MM.1S (cell line): ENCODE results near the gene ITGB2.

Experiments used
- DNase-seq: peaks from one replicate; pipeline ENCODE4 v3.0.0-alpha.2; 2015
- H2AFZ ChIP-seq: fragments of 300-600 bp; sonication (generic); 2 replicates; pipeline ENCODE4 v1.6.0; 2016; ENCODE audit warnings: antibody characterized with exemption, low read length
- H3F3A ChIP-seq: fragments of 300-600 bp; sonication (generic); 2 replicates; pipeline ENCODE4 v1.6.1; 2016; ENCODE audit warnings: mild to moderate bottlenecking, antibody characterized with exemption, low read length, moderate library complexity, mixed read lengths; ENCODE audit not compliant: insufficient read depth
- H3K27ac ChIP-seq: fragments of 300-600 bp; sonication (generic); 2 replicates; pipeline ENCODE4 v1.5.1; 2016; ENCODE audit warnings: mild to moderate bottlenecking, low read length
- H3K27me3 ChIP-seq: fragments of 300-600 bp; sonication (generic); replicated peaks from 2 replicates; pipeline ENCODE4 v1.6.0; 2016; ENCODE audit warnings: low read length; ENCODE audit not compliant: insufficient read depth
- H3K36me3 ChIP-seq: fragments of 300-600 bp; sonication (generic); replicated peaks from 2 replicates; pipeline ENCODE4 v1.6.1; 2016; ENCODE audit warnings: mild to moderate bottlenecking, low read length, mixed read lengths; ENCODE audit not compliant: insufficient read depth
- H3K4me1 ChIP-seq: fragments of 300-600 bp; sonication (generic); 2 replicates; pipeline ENCODE4 v1.6.1; 2016; ENCODE audit warnings: low read length, mixed read lengths
- H3K4me2 ChIP-seq: fragments of 300-600 bp; sonication (generic); 2 replicates; pipeline ENCODE4 v1.6.0; 2016; ENCODE audit warnings: low read depth, low read length
- H3K4me3 ChIP-seq: fragments of 300-600 bp; sonication (generic); 2 replicates; pipeline ENCODE4 v1.5.1; 2016; ENCODE audit warnings: low read length, mixed read lengths
- H3K79me2 ChIP-seq: fragments of 300-600 bp; sonication (generic); 2 replicates; pipeline ENCODE4 v1.6.1; 2016; ENCODE audit warnings: mixed run types, low read length, mixed read lengths
- H3K9ac ChIP-seq: fragments of 300-600 bp; sonication (generic); 2 replicates; pipeline ENCODE4 v1.6.1; 2016; ENCODE audit warnings: low read length, mixed read lengths
- H3K9me2 ChIP-seq: fragments of 300-600 bp; sonication (generic); replicated peaks from 2 replicates; pipeline ENCODE4 v1.6.1; 2016; ENCODE audit warnings: mild to moderate bottlenecking, low read length, mixed read lengths; ENCODE audit not compliant: insufficient read depth
- H3K9me3 ChIP-seq: fragments of 300-600 bp; sonication (generic); replicated peaks from 2 replicates; pipeline ENCODE4 v1.6.1; 2016; ENCODE audit warnings: mild to moderate bottlenecking, low read length, mixed read lengths; ENCODE audit not compliant: insufficient read depth
- H4K20me1 ChIP-seq: fragments of 300-600 bp; sonication (generic); 2 replicates; pipeline ENCODE4 v1.6.1; 2016; ENCODE audit warnings: mild to moderate bottlenecking, low read length, moderate library complexity, mixed read lengths; ENCODE audit not compliant: insufficient read depth
- CTCF ChIP-seq: fragments of 300-600 bp; sonication (generic); IDR thresholded peaks from 2 replicates; pipeline ENCODE4 v1.5.1; 2016; ENCODE audit warnings: antibody characterized with exemption, low read length, mixed read lengths
- EZH2 ChIP-seq: fragments of 300-600 bp; sonication (generic); optimal IDR thresholded peaks from 2 replicates; pipeline ENCODE3; 2017; ENCODE audit warnings: low read depth, mild to moderate bottlenecking, antibody characterized with exemption, low read length, mixed read lengths
- EZH2phosphoT487 ChIP-seq: fragments of 300-600 bp; sonication (generic); IDR thresholded peaks from 2 replicates; pipeline ENCODE4 v1.6.1; 2018; ENCODE audit warnings: antibody characterized with exemption, low read length

The ITGB2 gene

GRCh38 chr21:44900559-44901251, 20.0 kb downstream of the ITGB2 start:
- Histone ChIP-seq H3K79me2 (no peaks in the 10 kb centered on the region), H3K9me2 (no peaks in the 10 kb centered on the region), H4K20me1 (no peaks in the 10 kb centered on the region), H3K36me3 (no peaks in the 10 kb centered on the region), H3K4me1 (no peaks in the 10 kb centered on the region), H3K9me3 (no peaks in the 10 kb centered on the region), H3F3A (no peaks in the 10 kb centered on the region), H3K4me3 (no peak overlapping the region), H3K27ac (no peak overlapping the region), H3K27me3 (peaks cover 99% of the 10 kb centered on the region), H2AFZ (no peak overlapping the region), H3K4me2 (no peak overlapping the region), H3K9ac (no peak overlapping the region)
- TF ChIP-seq EZH2phosphoT487 = no peak
- TF ChIP-seq EZH2 = no peak
- no peak for TF ChIP-seq CTCF
- no peak for DNase-seq

GRCh38 chr21:44899768-44900558, 20.7 kb downstream of the ITGB2 start:
- H3K4me1 ChIP-seq = no peaks in the 10 kb centered on the region
- TF ChIP-seq EZH2 (no peak), EZH2phosphoT487 (no peak), CTCF (no peak)
- H3K4me3 ChIP-seq = no peak overlapping the region
- H3K9ac ChIP-seq = no peak overlapping the region
- H3K9me2 ChIP-seq = no peaks in the 10 kb centered on the region
- H3K4me2 ChIP-seq = no peak overlapping the region
- H3K9me3 ChIP-seq = no peaks in the 10 kb centered on the region
- H3K79me2 ChIP-seq = no peaks in the 10 kb centered on the region
- H2AFZ ChIP-seq = no peak overlapping the region
- DNase-seq = no peak
- no peaks in the 10 kb centered on the region for H3K36me3 ChIP-seq
- H4K20me1 ChIP-seq = no peaks in the 10 kb centered on the region
- peaks cover 96% of the 10 kb centered on the region for H3K27me3 ChIP-seq
- no peak overlapping the region for H3K27ac ChIP-seq
- H3F3A ChIP-seq = no peaks in the 10 kb centered on the region

- no peaks in the 10 kb centered on the region for H3K9me3 ChIP-seq
- H3K9me2 ChIP-seq = no peaks in the 10 kb centered on the region
- no peak for TF ChIP-seq CTCF
- no peak for TF ChIP-seq EZH2
- TF ChIP-seq EZH2phosphoT487 = no peak
- H3K27ac ChIP-seq = no peak overlapping the region
- no peak overlapping the region for H3K4me3 ChIP-seq
- H2AFZ ChIP-seq = no peak overlapping the region
- H3K9ac ChIP-seq = no peak overlapping the region
- no peak overlapping the region for H3K4me2 ChIP-seq
- H3K79me2 ChIP-seq = no peaks in the 10 kb centered on the region
- no peaks in the 10 kb centered on the region for H3F3A ChIP-seq
- no peaks in the 10 kb centered on the region for H3K4me1 ChIP-seq
- no peaks in the 10 kb centered on the region for H4K20me1 ChIP-seq
- H3K36me3 ChIP-seq = no peaks in the 10 kb centered on the region
- H3K27me3 ChIP-seq = peaks cover 96% of the 10 kb centered on the region
- no peak for DNase-seq
These were observed 21.6 kb downstream of the ITGB2 start for GRCh38 chr21:44898851-44899767.
